Measurements from ENCODE around the gene PTP4A1. TPM values are rescaled to one million over a fixed set of nuclear protein-coding genes. Genes with fewer than 3 reads are reported as not detected.

The PTP4A1 gene
- total and polyA plus RNA-seq, 2 donors from 2014 or later: 16.5 to 43.7 TPM

DNA sequence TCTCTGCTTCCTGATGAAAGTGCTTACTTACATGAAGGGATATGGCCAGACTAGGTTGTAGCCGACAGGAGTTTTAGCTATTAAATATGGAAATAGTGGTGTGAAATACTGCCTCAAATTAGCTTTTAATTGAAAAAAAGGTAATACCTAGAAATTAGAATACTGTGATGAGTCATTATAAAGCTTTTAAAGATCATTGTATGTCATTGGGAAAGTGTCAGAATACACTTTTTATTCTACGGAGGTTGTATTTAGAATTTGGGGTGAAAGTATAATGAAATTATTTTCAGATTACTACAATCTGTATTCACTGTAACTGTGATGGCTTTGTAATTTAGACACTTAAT, 2.2 kb downstream of the PTP4A1 start:
- no peak overlapping the region for H3K27ac ChIP-seq (ENCODE audit: low read depth in 2 of 2, low read length in 2 of 2)
- H3K9me3 ChIP-seq (ENCODE audit: control insufficient read depth in 2 of 3, insufficient read depth in 1 of 3, low read length in 3 of 3): no peaks in the 10 kb centered on the region
- intact Hi-C loops (cut with DNase I): no loop called here
- FAIRE-seq (no peak), DNase-seq (no peak)
- H3K36me3 ChIP-seq (ENCODE audit: control insufficient read depth in 2 of 3, insufficient read depth in 3 of 3, low read length in 3 of 3): peaks cover 0 to 24% (median 4%) of the 10 kb centered on the region in 3 donors
- TF ChIP-seq CTCF (IDR thresholded peaks at IDR 0.05; ENCODE audit: borderline replicate concordance, extremely low read depth, insufficient read depth): no peak
- H3K4me3 ChIP-seq (ENCODE audit: low read length in 3 of 3): peak overlapping the region; percentile 53 to 89 (median 55)
- H3K4me1 ChIP-seq (ENCODE audit: control insufficient read depth in 2 of 3, insufficient read depth in 2 of 3, low read depth in 1 of 3, low read length in 3 of 3): peaks cover 5 to 16% (median 6%) of the 10 kb centered on the region in 3 donors
- H3K27me3 ChIP-seq (ENCODE audit: control insufficient read depth, insufficient read depth, low read length): no peaks in the 10 kb centered on the region
- peak overlapping the region in 2 of 3 donors; percentile 69 to 88 for H3K9ac ChIP-seq (ENCODE audit: low read length in 3 of 3)

DNA sequence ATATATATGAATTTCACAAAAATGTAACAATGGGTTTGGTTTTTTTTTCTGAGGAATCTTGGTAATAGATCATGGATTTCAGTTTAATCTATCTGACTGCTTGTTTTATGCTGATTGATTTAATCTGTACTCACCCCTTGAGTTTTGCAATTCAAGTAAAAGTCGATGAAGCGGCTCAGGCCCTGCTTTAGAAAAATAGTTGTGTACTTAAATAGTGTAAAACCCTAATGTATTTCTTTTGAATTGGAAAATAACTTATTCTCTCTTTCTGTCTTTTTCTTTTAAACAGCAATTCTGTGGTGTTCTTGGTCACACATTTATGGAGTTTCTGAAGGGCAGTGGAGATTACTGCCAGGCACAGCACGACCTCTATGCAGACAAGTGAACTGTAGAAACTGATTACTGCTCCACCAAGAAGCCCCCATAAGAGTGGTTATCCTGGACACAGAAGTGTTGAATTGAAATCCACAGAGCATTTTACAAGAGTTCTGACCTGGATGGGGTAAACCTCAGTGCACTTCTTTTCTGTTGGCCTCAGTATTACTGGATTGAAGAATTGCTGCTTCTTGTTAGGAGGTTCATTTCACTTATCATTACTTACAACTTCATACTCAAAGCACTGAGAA, 4.0 kb downstream of the PTP4A1 start:
- H3K27ac ChIP-seq (ENCODE audit: low read depth in 2 of 2, low read length in 2 of 2): no peak overlapping the region
- no peak for FAIRE-seq
- peaks cover 5 to 6% (median 5%) of the 10 kb centered on the region in 3 donors for H3K4me1 ChIP-seq (ENCODE audit: control insufficient read depth in 2 of 3, insufficient read depth in 2 of 3, low read depth in 1 of 3, low read length in 3 of 3)
- H3K9me3 ChIP-seq (ENCODE audit: control insufficient read depth in 2 of 3, insufficient read depth in 1 of 3, low read length in 3 of 3): no peaks in the 10 kb centered on the region
- H3K36me3 ChIP-seq (ENCODE audit: control insufficient read depth in 2 of 3, insufficient read depth in 3 of 3, low read length in 3 of 3): peaks cover 5 to 34% (median 11%) of the 10 kb centered on the region in 3 donors
- no peak overlapping the region for H3K9ac ChIP-seq (ENCODE audit: low read length in 3 of 3)
- no peaks in the 10 kb centered on the region for H3K27me3 ChIP-seq (ENCODE audit: control insufficient read depth, insufficient read depth, low read length)
- intact Hi-C loops (cut with DNase I): no loop called here
- no peak overlapping the region for H3K4me3 ChIP-seq (ENCODE audit: low read length in 3 of 3)
- DNase-seq: no peak
- TF ChIP-seq CTCF (IDR thresholded peaks at IDR 0.05; ENCODE audit: borderline replicate concordance, extremely low read depth, insufficient read depth): no peak

GRCh38 chr6:63576985-63577712, 4.9 kb downstream of the PTP4A1 start:
- intact Hi-C loops (cut with DNase I): no loop called here
- Histone ChIP-seq H3K9ac (ENCODE audit: low read length in 3 of 3) (no peak overlapping the region), H3K36me3 (ENCODE audit: control insufficient read depth in 2 of 3, insufficient read depth in 3 of 3, low read length in 3 of 3) (peaks cover 5 to 34% (median 11%) of the 10 kb centered on the region in 3 donors), H3K27ac (ENCODE audit: low read depth in 2 of 2, low read length in 2 of 2) (no peak overlapping the region), H3K27me3 (ENCODE audit: control insufficient read depth, insufficient read depth, low read length) (no peaks in the 10 kb centered on the region), H3K4me3 (ENCODE audit: low read length in 3 of 3) (no peak overlapping the region), H3K9me3 (ENCODE audit: control insufficient read depth in 2 of 3, insufficient read depth in 1 of 3, low read length in 3 of 3) (no peaks in the 10 kb centered on the region), H3K4me1 (ENCODE audit: control insufficient read depth in 2 of 3, insufficient read depth in 2 of 3, low read depth in 1 of 3, low read length in 3 of 3) (no peaks in the 10 kb centered on the region)
- FAIRE-seq (no peak), DNase-seq (no peak)
- no peak for TF ChIP-seq CTCF (IDR thresholded peaks at IDR 0.05; ENCODE audit: borderline replicate concordance, extremely low read depth, insufficient read depth)
